ENCODE data around the gene DHRS4L2.
"Not testable (repeated sequence)": the region's sequence is repeated elsewhere in the genome, so short reads cannot be mapped to it uniquely, and the experiment has no call there.

DHRS4L2 gene

DNA sequence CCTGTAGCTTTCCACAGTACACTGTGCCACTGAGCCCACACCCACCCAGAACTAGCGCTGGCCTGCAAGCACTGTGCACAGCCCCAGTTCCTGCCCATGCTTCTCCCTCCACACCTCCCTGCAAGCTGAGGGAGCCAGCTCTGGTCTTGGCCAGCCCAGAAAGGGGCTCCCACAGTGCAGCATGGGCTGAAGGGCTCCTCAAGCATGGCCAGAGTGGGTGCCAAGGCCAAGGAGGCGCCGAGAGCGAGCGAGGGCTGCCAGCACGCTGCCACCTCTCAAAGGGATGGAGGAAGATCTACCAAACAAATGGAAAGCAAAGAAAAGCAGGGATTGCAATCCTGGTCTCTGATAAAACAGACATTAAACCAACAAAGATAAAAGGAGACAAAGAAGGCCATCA is 27.0 kb downstream of the DHRS4L2 start:
- H3K4me3 ChIP-seq (ENCODE audit: low read depth in 1 of 5, low read length in 5 of 5); H3K36me3 ChIP-seq (ENCODE audit: control insufficient read depth in 5 of 5, insufficient read depth in 5 of 5, low read length in 5 of 5); H3K27me3 ChIP-seq (ENCODE audit: control insufficient read depth in 5 of 5, insufficient read depth in 4 of 5, low read length in 5 of 5); H3K9me3 ChIP-seq (ENCODE audit: control insufficient read depth in 5 of 5, low read length in 5 of 5); H3K4me1 ChIP-seq (ENCODE audit: control insufficient read depth in 5 of 5, insufficient read depth in 5 of 5, low read length in 5 of 5); H3K9ac ChIP-seq (ENCODE audit: low read length in 5 of 5); H3K27ac ChIP-seq (ENCODE audit: low read depth, low read length): not testable (repeated sequence)

- not testable (repeated sequence) for H3K27me3 ChIP-seq (ENCODE audit: control insufficient read depth in 5 of 5, insufficient read depth in 4 of 5, low read length in 5 of 5); H3K9ac ChIP-seq (ENCODE audit: low read length in 5 of 5); H3K27ac ChIP-seq (ENCODE audit: low read depth, low read length); H3K9me3 ChIP-seq (ENCODE audit: control insufficient read depth in 5 of 5, low read length in 5 of 5); H3K4me1 ChIP-seq (ENCODE audit: control insufficient read depth in 5 of 5, insufficient read depth in 5 of 5, low read length in 5 of 5); H3K4me3 ChIP-seq (ENCODE audit: low read depth in 1 of 5, low read length in 5 of 5); H3K36me3 ChIP-seq (ENCODE audit: control insufficient read depth in 5 of 5, insufficient read depth in 5 of 5, low read length in 5 of 5)
Measured at GRCh38 chr14:24018978-24019377, 30.2 kb downstream of the DHRS4L2 start.

DNA sequence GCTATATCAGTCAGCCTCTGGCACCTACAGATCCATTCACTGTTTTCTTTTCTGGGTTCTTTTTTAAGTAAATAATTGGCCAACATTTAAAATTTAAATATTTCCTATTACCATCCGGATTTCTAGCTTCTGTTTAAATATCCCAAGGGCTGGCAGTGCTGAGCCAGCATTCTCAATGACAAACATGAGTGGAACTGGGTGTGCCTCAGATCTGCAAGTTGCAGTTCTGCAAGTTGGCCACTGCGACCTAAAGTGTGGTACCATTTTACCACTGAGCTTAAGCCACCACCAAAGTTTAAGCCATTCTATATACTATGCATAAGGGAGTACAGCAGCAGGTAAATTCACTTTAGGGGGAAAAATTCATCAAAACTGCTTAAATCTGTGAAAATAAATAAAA is 31.2 kb downstream of the DHRS4L2 start:
- H3K4me1 ChIP-seq (ENCODE audit: control insufficient read depth in 5 of 5, insufficient read depth in 5 of 5, low read length in 5 of 5); H3K9me3 ChIP-seq (ENCODE audit: control insufficient read depth in 5 of 5, low read length in 5 of 5); H3K27me3 ChIP-seq (ENCODE audit: control insufficient read depth in 5 of 5, insufficient read depth in 4 of 5, low read length in 5 of 5); H3K36me3 ChIP-seq (ENCODE audit: control insufficient read depth in 5 of 5, insufficient read depth in 5 of 5, low read length in 5 of 5); H3K27ac ChIP-seq (ENCODE audit: low read depth, low read length); H3K4me3 ChIP-seq (ENCODE audit: low read depth in 1 of 5, low read length in 5 of 5); H3K9ac ChIP-seq (ENCODE audit: low read length in 5 of 5): not testable (repeated sequence)

DNA sequence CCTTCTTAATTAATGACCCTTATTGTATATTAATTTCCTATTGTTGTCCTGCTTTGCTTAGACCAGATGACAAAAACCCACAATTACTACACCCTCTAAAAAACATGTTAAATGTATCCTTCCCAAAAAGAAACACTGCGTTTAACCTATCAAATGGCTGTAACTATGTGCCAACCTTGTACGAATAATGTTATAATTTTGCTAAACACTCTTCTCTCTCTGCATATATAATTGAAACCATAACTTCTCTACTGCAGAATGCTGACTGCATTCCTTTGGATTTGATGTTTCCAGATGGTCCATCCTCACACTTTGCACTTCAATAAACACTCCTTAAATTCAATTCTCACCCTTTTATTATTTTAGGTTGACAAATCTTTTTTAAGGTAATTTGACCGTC is 31.8 kb downstream of the DHRS4L2 start:
- not testable (repeated sequence) for H3K36me3 ChIP-seq (ENCODE audit: control insufficient read depth in 5 of 5, insufficient read depth in 5 of 5, low read length in 5 of 5); H3K4me3 ChIP-seq (ENCODE audit: low read depth in 1 of 5, low read length in 5 of 5); H3K27ac ChIP-seq (ENCODE audit: low read depth, low read length); H3K27me3 ChIP-seq (ENCODE audit: control insufficient read depth in 5 of 5, insufficient read depth in 4 of 5, low read length in 5 of 5); H3K9me3 ChIP-seq (ENCODE audit: control insufficient read depth in 5 of 5, low read length in 5 of 5); H3K9ac ChIP-seq (ENCODE audit: low read length in 5 of 5); H3K4me1 ChIP-seq (ENCODE audit: control insufficient read depth in 5 of 5, insufficient read depth in 5 of 5, low read length in 5 of 5)

DNA sequence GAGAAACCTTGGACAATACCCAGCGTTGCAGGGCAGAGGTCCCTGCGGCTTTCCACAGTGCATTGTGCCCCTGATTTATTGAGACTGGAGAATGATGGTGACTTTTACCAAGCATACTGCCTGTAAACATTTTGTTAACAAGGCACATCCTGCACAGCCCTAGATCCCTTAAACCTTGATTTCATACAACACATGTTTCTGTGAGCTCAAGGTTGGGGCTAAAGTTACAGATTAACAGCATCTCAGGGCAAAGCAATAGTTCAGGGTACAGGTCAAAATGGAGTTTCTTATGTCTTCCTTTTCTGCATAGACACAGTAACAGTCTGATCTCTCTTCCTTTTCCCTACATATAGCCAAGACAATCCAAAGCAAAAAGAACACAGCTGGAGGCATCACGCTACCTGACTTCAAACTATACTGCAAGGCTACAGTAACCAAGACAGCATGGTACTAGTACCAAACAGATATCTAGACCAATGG is 36.2 kb downstream of the DHRS4L2 start:
- H3K36me3 ChIP-seq (ENCODE audit: control insufficient read depth in 5 of 5, insufficient read depth in 5 of 5, low read length in 5 of 5); H3K27ac ChIP-seq (ENCODE audit: low read depth, low read length); H3K4me1 ChIP-seq (ENCODE audit: control insufficient read depth in 5 of 5, insufficient read depth in 5 of 5, low read length in 5 of 5); H3K9ac ChIP-seq (ENCODE audit: low read length in 5 of 5); H3K27me3 ChIP-seq (ENCODE audit: control insufficient read depth in 5 of 5, insufficient read depth in 4 of 5, low read length in 5 of 5); H3K9me3 ChIP-seq (ENCODE audit: control insufficient read depth in 5 of 5, low read length in 5 of 5); H3K4me3 ChIP-seq (ENCODE audit: low read depth in 1 of 5, low read length in 5 of 5): not testable (repeated sequence)

DNA sequence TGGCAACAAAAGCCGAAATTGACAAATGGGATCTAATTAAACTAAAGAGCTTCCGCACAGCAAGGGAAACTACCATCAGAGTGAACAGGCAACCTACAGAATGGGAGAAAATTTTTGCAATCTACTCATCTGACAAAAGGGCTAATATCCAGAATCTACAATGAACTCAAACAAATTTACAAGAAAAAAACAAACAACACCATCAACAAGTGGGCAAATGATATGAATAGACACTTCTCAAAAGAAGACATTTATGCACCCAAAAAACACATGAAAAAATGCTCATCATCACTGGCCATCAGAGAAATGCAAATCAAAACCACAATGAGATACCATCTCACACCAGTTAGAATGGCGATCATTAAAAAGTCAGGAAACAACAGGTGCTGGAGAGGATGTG is 41.0 kb downstream of the DHRS4L2 start:
- H3K9ac ChIP-seq (ENCODE audit: low read length in 5 of 5); H3K4me1 ChIP-seq (ENCODE audit: control insufficient read depth in 5 of 5, insufficient read depth in 5 of 5, low read length in 5 of 5); H3K27ac ChIP-seq (ENCODE audit: low read depth, low read length); H3K27me3 ChIP-seq (ENCODE audit: control insufficient read depth in 5 of 5, insufficient read depth in 4 of 5, low read length in 5 of 5); H3K4me3 ChIP-seq (ENCODE audit: low read depth in 1 of 5, low read length in 5 of 5); H3K9me3 ChIP-seq (ENCODE audit: control insufficient read depth in 5 of 5, low read length in 5 of 5); H3K36me3 ChIP-seq (ENCODE audit: control insufficient read depth in 5 of 5, insufficient read depth in 5 of 5, low read length in 5 of 5): not testable (repeated sequence)

GRCh38 chr14:24031331-24031730 is 42.6 kb downstream of the DHRS4L2 start:
- H3K4me1 ChIP-seq (ENCODE audit: control insufficient read depth in 5 of 5, insufficient read depth in 5 of 5, low read length in 5 of 5), result peaks cover 0 to 15% (median 6%) of the 10 kb centered on the region in 5 donors
- not testable (repeated sequence) for H3K27ac ChIP-seq (ENCODE audit: low read depth, low read length); H3K4me3 ChIP-seq (ENCODE audit: low read depth in 1 of 5, low read length in 5 of 5); H3K36me3 ChIP-seq (ENCODE audit: control insufficient read depth in 5 of 5, insufficient read depth in 5 of 5, low read length in 5 of 5); H3K9me3 ChIP-seq (ENCODE audit: control insufficient read depth in 5 of 5, low read length in 5 of 5); H3K9ac ChIP-seq (ENCODE audit: low read length in 5 of 5); H3K27me3 ChIP-seq (ENCODE audit: control insufficient read depth in 5 of 5, insufficient read depth in 4 of 5, low read length in 5 of 5)

- H3K27ac ChIP-seq (ENCODE audit: low read depth, low read length), result no peak overlapping the region
- no peak overlapping the region for H3K9ac ChIP-seq (ENCODE audit: low read length in 5 of 5)
- no peak overlapping the region for H3K4me3 ChIP-seq (ENCODE audit: low read depth in 1 of 5, low read length in 5 of 5)
- peaks cover 0 to 5% (median 3%) of the 10 kb centered on the region in 5 donors for H3K9me3 ChIP-seq (ENCODE audit: control insufficient read depth in 5 of 5, low read length in 5 of 5)
- H3K4me1 ChIP-seq (ENCODE audit: control insufficient read depth in 5 of 5, insufficient read depth in 5 of 5, low read length in 5 of 5), result peaks cover 0 to 23% (median 11%) of the 10 kb centered on the region in 5 donors
- no peaks in the 10 kb centered on the region for H3K27me3 ChIP-seq (ENCODE audit: control insufficient read depth in 5 of 5, insufficient read depth in 4 of 5, low read length in 5 of 5)
- no peaks in the 10 kb centered on the region for H3K36me3 ChIP-seq (ENCODE audit: control insufficient read depth in 5 of 5, insufficient read depth in 5 of 5, low read length in 5 of 5)
Measured at GRCh38 chr14:24032727-24033418, 44.1 kb downstream of the DHRS4L2 start.

- H3K27me3 ChIP-seq (ENCODE audit: control insufficient read depth in 5 of 5, insufficient read depth in 4 of 5, low read length in 5 of 5); H3K9ac ChIP-seq (ENCODE audit: low read length in 5 of 5); H3K9me3 ChIP-seq (ENCODE audit: control insufficient read depth in 5 of 5, low read length in 5 of 5); H3K36me3 ChIP-seq (ENCODE audit: control insufficient read depth in 5 of 5, insufficient read depth in 5 of 5, low read length in 5 of 5): not testable (repeated sequence)
- Histone ChIP-seq H3K27ac (ENCODE audit: low read depth, low read length) (peak overlapping the region; percentile 78), H3K4me3 (ENCODE audit: low read depth in 1 of 5, low read length in 5 of 5) (peak overlapping the region in 4 of 5 donors; percentile 73 to 80 (median 76)), H3K4me1 (ENCODE audit: control insufficient read depth in 5 of 5, insufficient read depth in 5 of 5, low read length in 5 of 5) (peaks cover 0 to 23% (median 11%) of the 10 kb centered on the region in 5 donors)
Measured at GRCh38 chr14:24035769-24036168, 47.0 kb downstream of the DHRS4L2 start.

- H3K4me1 ChIP-seq (ENCODE audit: control insufficient read depth in 5 of 5, insufficient read depth in 5 of 5, low read length in 5 of 5), result peaks cover 0 to 23% (median 11%) of the 10 kb centered on the region in 5 donors
- peaks cover 0 to 5% (median 3%) of the 10 kb centered on the region in 5 donors for H3K9me3 ChIP-seq (ENCODE audit: control insufficient read depth in 5 of 5, low read length in 5 of 5)
- H3K27ac ChIP-seq (ENCODE audit: low read depth, low read length), result peak overlapping the region; percentile 78
- H3K9ac ChIP-seq (ENCODE audit: low read length in 5 of 5), result peak overlapping the region in 4 of 5 donors; percentile 74 to 85 (median 77)
- H3K36me3 ChIP-seq (ENCODE audit: control insufficient read depth in 5 of 5, insufficient read depth in 5 of 5, low read length in 5 of 5), result no peaks in the 10 kb centered on the region
- peak overlapping the region; percentile 70 to 80 (median 75) for H3K4me3 ChIP-seq (ENCODE audit: low read depth in 1 of 5, low read length in 5 of 5)
- H3K27me3 ChIP-seq (ENCODE audit: control insufficient read depth in 5 of 5, insufficient read depth in 4 of 5, low read length in 5 of 5), result no peaks in the 10 kb centered on the region
Measured at GRCh38 chr14:24036169-24036962, 47.6 kb downstream of the DHRS4L2 start.
